ENCODE results near the gene UBE2L3.
"Not testable (repeated sequence)": the region's sequence is repeated elsewhere in the genome, so short reads cannot be mapped to it uniquely, and the experiment has no call there.

Gene UBE2L3

GRCh38 chr22:21602579-21602978 is 35.1 kb downstream of the UBE2L3 start:
- no peak for DNase-seq (ENCODE audit: low read depth)

GRCh38 chr22:21603973-21604372 is 36.5 kb downstream of the UBE2L3 start:
- no peak for DNase-seq (ENCODE audit: low read depth)

GRCh38 chr22:21605887-21606564 is 38.5 kb downstream of the UBE2L3 start:
- no peak for DNase-seq (ENCODE audit: low read depth)

GRCh38 chr22:21606775-21607174 is 39.3 kb downstream of the UBE2L3 start:
- DNase-seq (ENCODE audit: low read depth), result no peak

GRCh38 chr22:21609556-21610157 is 42.1 kb downstream of the UBE2L3 start:
- DNase-seq (ENCODE audit: low read depth), result not testable (repeated sequence)

GRCh38 chr22:21611210-21611977 is 43.9 kb downstream of the UBE2L3 start:
- no peak for DNase-seq (ENCODE audit: low read depth)

- DNase-seq (ENCODE audit: low read depth), result no peak
Measured at GRCh38 chr22:21612858-21613257, 45.3 kb downstream of the UBE2L3 start.

GRCh38 chr22:21613553-21614233 is 46.2 kb downstream of the UBE2L3 start:
- no peak for DNase-seq (ENCODE audit: low read depth)

GRCh38 chr22:21615731-21616130 is 48.2 kb downstream of the UBE2L3 start:
- no peak for DNase-seq (ENCODE audit: low read depth)

GRCh38 chr22:21617337-21617736 is 49.8 kb downstream of the UBE2L3 start:
- DNase-seq (ENCODE audit: low read depth), result not testable (repeated sequence)

GRCh38 chr22:21621025-21621424 is 53.5 kb downstream of the UBE2L3 start:
- DNase-seq (ENCODE audit: low read depth), result no peak

- no peak for DNase-seq (ENCODE audit: low read depth)
Measured at GRCh38 chr22:21622011-21622918, 54.8 kb downstream of the UBE2L3 start.

- no peak for DNase-seq (ENCODE audit: low read depth)
Measured at GRCh38 chr22:21622919-21623647, 55.6 kb downstream of the UBE2L3 start.

GRCh38 chr22:21623648-21623970 is 56.1 kb downstream of the UBE2L3 start:
- no peak for DNase-seq (ENCODE audit: low read depth)

- DNase-seq (ENCODE audit: low read depth), result no peak
Measured at GRCh38 chr22:21624120-21624879, 56.8 kb downstream of the UBE2L3 start.

- DNase-seq (ENCODE audit: low read depth), result no peak
Measured at GRCh38 chr22:21624880-21625791, 57.6 kb downstream of the UBE2L3 start.

GRCh38 chr22:21626073-21626734 is 58.7 kb downstream of the UBE2L3 start:
- no peak for DNase-seq (ENCODE audit: low read depth)

- no peak for DNase-seq (ENCODE audit: low read depth)
Measured at GRCh38 chr22:21626735-21627469, 59.4 kb downstream of the UBE2L3 start.
